ENCODE measurements around the gene CDKN2AIP. TPM values are rescaled to one million over a fixed set of nuclear protein-coding genes. Genes with fewer than 3 reads are reported as not detected.
A peak's percentile ranks its signal among the peaks of the same experiment; 100 is the strongest.

Gene CDKN2AIP, protein sequence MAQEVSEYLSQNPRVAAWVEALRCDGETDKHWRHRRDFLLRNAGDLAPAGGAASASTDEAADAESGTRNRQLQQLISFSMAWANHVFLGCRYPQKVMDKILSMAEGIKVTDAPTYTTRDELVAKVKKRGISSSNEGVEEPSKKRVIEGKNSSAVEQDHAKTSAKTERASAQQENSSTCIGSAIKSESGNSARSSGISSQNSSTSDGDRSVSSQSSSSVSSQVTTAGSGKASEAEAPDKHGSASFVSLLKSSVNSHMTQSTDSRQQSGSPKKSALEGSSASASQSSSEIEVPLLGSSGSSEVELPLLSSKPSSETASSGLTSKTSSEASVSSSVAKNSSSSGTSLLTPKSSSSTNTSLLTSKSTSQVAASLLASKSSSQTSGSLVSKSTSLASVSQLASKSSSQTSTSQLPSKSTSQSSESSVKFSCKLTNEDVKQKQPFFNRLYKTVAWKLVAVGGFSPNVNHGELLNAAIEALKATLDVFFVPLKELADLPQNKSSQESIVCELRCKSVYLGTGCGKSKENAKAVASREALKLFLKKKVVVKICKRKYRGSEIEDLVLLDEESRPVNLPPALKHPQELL
- 15.8 TPM for polyA plus RNA-seq (2013, experiment 1 of 2)
- polyA plus RNA-seq (2013, experiment 2 of 2), result 16.0 TPM

DNA sequence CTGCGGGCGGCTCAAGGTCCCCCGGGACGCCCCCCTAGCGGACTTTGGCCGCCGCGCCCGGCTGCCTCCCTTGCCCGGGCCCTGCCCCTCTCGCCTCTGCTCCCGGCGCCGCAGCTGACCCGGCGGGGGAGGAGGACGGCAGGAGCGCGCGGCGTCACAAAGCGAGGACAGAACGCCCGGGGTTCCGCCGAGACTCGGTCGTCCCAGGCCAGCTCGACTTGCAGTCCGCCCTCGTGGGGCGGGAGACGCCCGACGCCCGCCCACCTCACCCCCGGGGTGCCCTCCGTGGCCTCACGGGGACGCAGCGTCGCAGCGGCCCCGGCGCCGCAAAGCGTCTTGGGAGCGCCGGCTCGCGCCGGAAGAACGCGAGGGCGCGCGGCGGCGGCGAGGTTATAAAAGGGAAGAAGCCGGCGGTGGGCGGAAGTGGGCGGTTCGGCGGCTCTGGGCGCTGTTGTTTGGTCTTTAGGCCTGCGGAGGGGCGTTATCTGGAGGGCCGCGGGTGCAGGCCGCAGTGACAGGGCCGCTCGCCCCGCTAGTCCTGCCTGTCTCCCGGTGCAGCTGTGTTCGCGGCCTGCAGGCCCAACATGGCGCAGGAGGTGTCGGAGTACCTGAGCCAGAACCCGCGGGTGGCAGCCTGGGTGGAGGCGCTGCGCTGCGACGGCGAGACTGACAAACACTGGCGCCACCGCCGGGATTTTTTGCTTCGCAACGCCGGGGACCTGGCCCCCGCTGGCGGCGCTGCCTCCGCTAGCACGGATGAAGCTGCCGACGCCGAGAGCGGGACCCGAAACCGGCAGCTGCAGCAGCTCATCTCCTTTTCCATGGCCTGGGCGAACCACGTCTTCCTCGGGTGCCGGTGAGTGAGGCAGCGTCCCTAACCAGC is at the start of gene CDKN2AIP:
CDKN2AIP (plus strand) TSS at position 423 of the 883 bp plus-strand sequence; CDS start at position 585, 162 bp downstream.
- peaks cover 12 to 40% of the 10 kb centered on the region in 2 donors for H3K36me3 ChIP-seq (replicated peaks in 1 of 2; ENCODE audit: control insufficient read depth in 2 of 2, insufficient read depth in 2 of 2, low read length in 2 of 2)
- peak within 1 kb of the TSS; percentile 97 for H2AFZ ChIP-seq (ENCODE audit: low read length)
- peak within 1 kb of the TSS; percentile 48 for H4K8ac ChIP-seq (ENCODE audit: low read depth, low read length)
- H3K4me2 ChIP-seq (ENCODE audit: insufficient read depth, low read length, poor library complexity, severe bottlenecking), result peak within 1 kb of the TSS; percentile 69
- peak within 1 kb of the TSS; percentile 99 for H3K23ac ChIP-seq (ENCODE audit: low read depth, low read length, poor library complexity)
- peak within 1 kb of the TSS; percentile 99 for H2BK5ac ChIP-seq (ENCODE audit: low read length)
- peak within 1 kb of the TSS; percentile 99 for H3K4me3 ChIP-seq (ENCODE audit: low read length in 2 of 2)
- peak within 1 kb of the TSS; percentile 70 for H2AK5ac ChIP-seq (ENCODE audit: low read depth, low read length)
- H2BK12ac ChIP-seq (ENCODE audit: low read length), result peak within 1 kb of the TSS; percentile 22
- peak within 1 kb of the TSS; percentile 18 for H2BK120ac ChIP-seq (ENCODE audit: low read depth, low read length)
- peak within 1 kb of the TSS; percentile 100 for H3K9ac ChIP-seq (ENCODE audit: low read depth, low read length, poor library complexity)
- peak; percentile 96 for DNase-seq (ENCODE audit: low spot score)
- H3K9me3 ChIP-seq (replicated peaks in 1 of 2; ENCODE audit: control insufficient read depth in 2 of 2, insufficient read depth in 1 of 2, low read depth in 1 of 2, low read length in 2 of 2), result no peaks in the 10 kb centered on the region
- peak within 1 kb of the TSS; percentile 85 for H2BK15ac ChIP-seq (ENCODE audit: low read length)
- no peaks in the 10 kb centered on the region for H3K27me3 ChIP-seq (ENCODE audit: control insufficient read depth in 3 of 3, insufficient read depth in 3 of 3, low read depth in 1 of 3, low read length in 3 of 3)
- H4K91ac ChIP-seq (ENCODE audit: low read depth, low read length, poor library complexity), result peak within 1 kb of the TSS; percentile 97
- WGBS, 2 donors (ENCODE audit: extremely low coverage in 2 of 2, insufficient read length in 2 of 2, insufficient replicate concordance in 1 of 2), result no CpG with 5 or more reads among the region's 109 CpGs
- peak within 1 kb of the TSS; percentile 89 for H3K4ac ChIP-seq (ENCODE audit: low read length)
- peak within 1 kb of the TSS; percentile 90 for H3K14ac ChIP-seq (ENCODE audit: low read length)
- peaks cover 8% of the 10 kb centered on the region for H3K79me1 ChIP-seq (ENCODE audit: low read depth, low read length)
- H3K27ac ChIP-seq (replicated peaks; ENCODE audit: low read length), result peak within 1 kb of the TSS; percentile 99
- H3K18ac ChIP-seq (ENCODE audit: low read length), result peak within 1 kb of the TSS; percentile 99
- H3K4me1 ChIP-seq (ENCODE audit: control insufficient read depth in 2 of 2, insufficient read depth in 1 of 2, low read depth in 1 of 2, low read length in 2 of 2), result peaks cover 0 to 9% of the 10 kb centered on the region in 2 donors

DNA sequence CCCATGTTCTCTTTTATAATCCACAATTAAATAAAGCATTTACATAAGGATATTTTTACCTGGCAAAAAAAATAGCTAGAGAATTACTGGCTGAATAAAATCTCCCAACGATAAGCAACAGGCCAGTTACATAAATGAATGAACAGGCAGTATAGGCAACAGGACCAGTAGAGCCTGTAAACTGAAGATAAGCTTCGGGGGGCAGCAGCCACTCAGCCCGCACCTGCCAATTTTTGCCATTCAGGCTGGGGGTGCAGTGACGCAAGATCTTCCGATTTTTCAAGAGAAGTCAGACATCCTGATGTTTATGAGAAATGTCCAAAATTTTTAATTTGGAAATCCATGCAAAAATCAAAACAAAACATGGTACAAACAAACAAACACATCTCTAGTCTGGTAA is 49.0 kb upstream of the CDKN2AIP start:
- Histone ChIP-seq H3K36me3 (replicated peaks in 1 of 2; ENCODE audit: control insufficient read depth in 2 of 2, insufficient read depth in 2 of 2, low read length in 2 of 2) (no peaks in the 10 kb centered on the region), H2AFZ (ENCODE audit: low read length) (no peak overlapping the region), H2AK5ac (ENCODE audit: low read depth, low read length) (no peak overlapping the region), H3K9me3 (replicated peaks in 1 of 2; ENCODE audit: control insufficient read depth in 2 of 2, insufficient read depth in 1 of 2, low read depth in 1 of 2, low read length in 2 of 2) (no peaks in the 10 kb centered on the region), H2BK5ac (ENCODE audit: low read length) (no peak overlapping the region), H3K18ac (ENCODE audit: low read length) (no peak overlapping the region), H3K23ac (ENCODE audit: low read depth, low read length, poor library complexity) (no peak overlapping the region), H3K14ac (ENCODE audit: low read length) (no peak overlapping the region), H3K27ac (replicated peaks; ENCODE audit: low read length) (no peak overlapping the region), H4K8ac (ENCODE audit: low read depth, low read length) (no peak overlapping the region), H3K79me1 (ENCODE audit: low read depth, low read length) (no peaks in the 10 kb centered on the region), H3K4ac (ENCODE audit: low read length) (no peak overlapping the region), H3K27me3 (ENCODE audit: control insufficient read depth in 3 of 3, insufficient read depth in 3 of 3, low read depth in 1 of 3, low read length in 3 of 3) (peaks cover 0 to 29% (median 0%) of the 10 kb centered on the region in 3 experiments), H2BK15ac (ENCODE audit: low read length) (no peak overlapping the region), H3K4me3 (ENCODE audit: low read length in 2 of 2) (no peak overlapping the region), H3K9ac (ENCODE audit: low read depth, low read length, poor library complexity) (no peak overlapping the region), H2BK120ac (ENCODE audit: low read depth, low read length) (no peak overlapping the region), H3K4me2 (ENCODE audit: insufficient read depth, low read length, poor library complexity, severe bottlenecking) (no peak overlapping the region), H2BK12ac (ENCODE audit: low read length) (no peak overlapping the region), H3K4me1 (ENCODE audit: control insufficient read depth in 2 of 2, insufficient read depth in 1 of 2, low read depth in 1 of 2, low read length in 2 of 2) (peaks cover 3 to 6% of the 10 kb centered on the region in 2 donors), H4K91ac (ENCODE audit: low read depth, low read length, poor library complexity) (no peak overlapping the region)
- no CpG with 5 or more reads among the region's 5 CpGs for WGBS, 2 donors (ENCODE audit: extremely low coverage in 2 of 2, insufficient read length in 2 of 2, insufficient replicate concordance in 1 of 2)
- DNase-seq (ENCODE audit: low spot score), result no peak

GRCh38 chr4:183396227-183396637 is 48.2 kb upstream of the CDKN2AIP start:
- Histone ChIP-seq H2BK120ac (ENCODE audit: low read depth, low read length) (no peak overlapping the region), H2AFZ (ENCODE audit: low read length) (no peak overlapping the region), H3K14ac (ENCODE audit: low read length) (no peak overlapping the region), H2BK5ac (ENCODE audit: low read length) (no peak overlapping the region), H3K36me3 (replicated peaks in 1 of 2; ENCODE audit: control insufficient read depth in 2 of 2, insufficient read depth in 2 of 2, low read length in 2 of 2) (no peaks in the 10 kb centered on the region), H3K4ac (ENCODE audit: low read length) (no peak overlapping the region), H3K18ac (ENCODE audit: low read length) (no peak overlapping the region), H2AK5ac (ENCODE audit: low read depth, low read length) (no peak overlapping the region), H3K4me1 (ENCODE audit: control insufficient read depth in 2 of 2, insufficient read depth in 1 of 2, low read depth in 1 of 2, low read length in 2 of 2) (peaks cover 3 to 4% of the 10 kb centered on the region in 2 donors), H3K27ac (replicated peaks; ENCODE audit: low read length) (no peak overlapping the region), H3K27me3 (ENCODE audit: control insufficient read depth in 3 of 3, insufficient read depth in 3 of 3, low read depth in 1 of 3, low read length in 3 of 3) (peaks cover 0 to 33% (median 0%) of the 10 kb centered on the region in 3 experiments), H3K79me1 (ENCODE audit: low read depth, low read length) (no peaks in the 10 kb centered on the region), H3K23ac (ENCODE audit: low read depth, low read length, poor library complexity) (no peak overlapping the region), H4K91ac (ENCODE audit: low read depth, low read length, poor library complexity) (no peak overlapping the region), H4K8ac (ENCODE audit: low read depth, low read length) (no peak overlapping the region), H3K9me3 (replicated peaks in 1 of 2; ENCODE audit: control insufficient read depth in 2 of 2, insufficient read depth in 1 of 2, low read depth in 1 of 2, low read length in 2 of 2) (no peaks in the 10 kb centered on the region), H2BK12ac (ENCODE audit: low read length) (no peak overlapping the region), H3K4me3 (ENCODE audit: low read length in 2 of 2) (no peak overlapping the region), H3K9ac (ENCODE audit: low read depth, low read length, poor library complexity) (no peak overlapping the region), H3K4me2 (ENCODE audit: insufficient read depth, low read length, poor library complexity, severe bottlenecking) (no peak overlapping the region), H2BK15ac (ENCODE audit: low read length) (no peak overlapping the region)
- no peak for DNase-seq (ENCODE audit: low spot score)

All from neuronal stem cell (in vitro differentiated cells).